K562 (cell line): Measurements from ENCODE around the gene CD320. TPM values are rescaled to one million over a fixed set of nuclear protein-coding genes. Genes with fewer than 3 reads are reported as not detected.

Source experiments
- ARHGAP35 ChIP-seq: fragments of 450-650 bp; IDR thresholded peaks from 2 replicates; pipeline ENCODE4 v1.6.1; 2018; ENCODE audit not compliant: partially characterized antibody
- CLOCK ChIP-seq: fragments of 250-450 bp; sonication (Bioruptor Pico); IDR thresholded peaks from 2 replicates; pipeline ENCODE4 v1.4.0; 2020; ENCODE audit warnings: mild to moderate bottlenecking, moderate library complexity, borderline replicate concordance
- CREB3L1 ChIP-seq: fragments of 450-650 bp; IDR thresholded peaks from 2 replicates; pipeline ENCODE4 v1.6.1; 2014; ENCODE audit warnings: low read depth, mild to moderate bottlenecking, moderate library complexity, borderline replicate concordance
- HNRNPUL1 ChIP-seq: fragments of 200-400 bp; formaldehyde crosslinking; IDR thresholded peaks from 2 replicates; pipeline ENCODE4 v1.6.1; 2017; ENCODE audit warnings: low read length
- MYC ChIP-seq, 2 experiments: fragments of 250-450 bp in 1 of 2; sonication (Bioruptor Pico) in 1 of 2; IDR thresholded peaks; 2 replicates each; pipeline versions ENCODE4 v1.5.1 to v1.6.1; 2012 to 2021; ENCODE audit warnings: low read depth in 2 of 2, borderline replicate concordance in 1 of 2, improper control_type of control experiment in 1 of 2, low read length in 1 of 2, mild to moderate bottlenecking in 1 of 2, moderate library complexity in 1 of 2
- NBN ChIP-seq: fragments of 450-650 bp; IDR thresholded peaks from 2 replicates; pipeline ENCODE4 v1.6.1; 2016; ENCODE audit warnings: low read depth, mild to moderate bottlenecking
- NR2C2 ChIP-seq, 2 experiments: fragments of 200-800 bp in 1 of 2; sonication (Bioruptor generic) in 1 of 2; sonication (generic) in 1 of 2; formaldehyde crosslinking in 1 of 2; IDR thresholded peaks; 2 replicates each; pipeline versions ENCODE4 v1.6.1 to v1.8.0; 2016 to 2022; ENCODE audit warnings: mild to moderate bottlenecking in 1 of 2, missing compliant biosample characterization in 1 of 2, missing genetic modification characterization in 1 of 2, missing genetic modification reagents in 1 of 2
- ZNF695 ChIP-seq: fragments of 450-650 bp; formaldehyde crosslinking; IDR thresholded peaks from 2 replicates; pipeline ENCODE4 v1.4.0; 2020; ENCODE audit warnings: mild to moderate bottlenecking, moderate library complexity
- ZNF764 ChIP-seq: fragments of 250-450 bp; sonication (Bioruptor Pico); IDR thresholded peaks from 2 replicates; pipeline ENCODE4 v1.4.0; 2020; ENCODE audit warnings: low read depth, mild to moderate bottlenecking, moderate library complexity
- polyA plus RNA-seq, 8 experiments: library from polyadenylated mRNA; depleted of rRNA in 4 of 8; stranded (reverse) in 5 of 8; unstranded in 3 of 8; fragments of >200 nt; fragmentation: Nextera tagmentation in 2 of 8; fragmentation: Illumina TruSeq in 1 of 8; extraction: Ambion mirVana in 2 of 8; extraction: Trizol in 1 of 8; gene quantifications; 2 replicates each; pipeline versions ENCODE4 v1.2.1 to v1.2.3, GENCODE V29; 2011 to 2014; ENCODE audit warnings: inconsistent platforms in 1 of 8, missing spikeins in 1 of 8
- total RNA-seq, 7 experiments: library from RNA; depleted of rRNA in 6 of 7; stranded (reverse); fragments of >200 nt in 6 of 7; fragmentation: Illumina TruSeq in 2 of 7; extraction: Trizol in 2 of 7; gene quantifications; 2 replicates each; pipeline versions ENCODE4 v1.2.1 to v1.2.3, GENCODE V29; 2011 to 2021; ENCODE audit warnings: low replicate concordance in 1 of 7
- TF ChIP-seq, protein P1 (sequence below): sonication (generic); formaldehyde crosslinking; IDR thresholded peaks from 2 replicates; pipeline ENCODE4 v1.8.0; 2022; ENCODE audit warnings: mild to moderate bottlenecking, low read depth, missing genetic modification reagents
- TF ChIP-seq, protein P2 (sequence below): sonication (generic); formaldehyde crosslinking; IDR thresholded peaks from 2 replicates; pipeline ENCODE4 v1.8.1; 2023; ENCODE audit warnings: mild to moderate bottlenecking, missing genetic modification reagents
- TF ChIP-seq, protein P3 (sequence below), 2 experiments: fragments of 450-650 bp in 1 of 2; IDR thresholded peaks; 2 replicates each; pipeline ENCODE4 v1.6.1; 2011 to 2017; ENCODE audit warnings: low read depth in 2 of 2, antibody characterized with exemption in 1 of 2, borderline replicate concordance in 1 of 2, low read length in 1 of 2, mild to moderate bottlenecking in 1 of 2, mixed read lengths in 1 of 2; ENCODE audit not compliant: control insufficient read depth in 1 of 2

CD320 gene
- total and polyA plus RNA-seq, 9 of the 15 experiments (the other 6 are each of a cell fraction or from before 2014, with no cell fraction given), result 0.45 to 94.5 (median 34.4) TPM

DNA sequence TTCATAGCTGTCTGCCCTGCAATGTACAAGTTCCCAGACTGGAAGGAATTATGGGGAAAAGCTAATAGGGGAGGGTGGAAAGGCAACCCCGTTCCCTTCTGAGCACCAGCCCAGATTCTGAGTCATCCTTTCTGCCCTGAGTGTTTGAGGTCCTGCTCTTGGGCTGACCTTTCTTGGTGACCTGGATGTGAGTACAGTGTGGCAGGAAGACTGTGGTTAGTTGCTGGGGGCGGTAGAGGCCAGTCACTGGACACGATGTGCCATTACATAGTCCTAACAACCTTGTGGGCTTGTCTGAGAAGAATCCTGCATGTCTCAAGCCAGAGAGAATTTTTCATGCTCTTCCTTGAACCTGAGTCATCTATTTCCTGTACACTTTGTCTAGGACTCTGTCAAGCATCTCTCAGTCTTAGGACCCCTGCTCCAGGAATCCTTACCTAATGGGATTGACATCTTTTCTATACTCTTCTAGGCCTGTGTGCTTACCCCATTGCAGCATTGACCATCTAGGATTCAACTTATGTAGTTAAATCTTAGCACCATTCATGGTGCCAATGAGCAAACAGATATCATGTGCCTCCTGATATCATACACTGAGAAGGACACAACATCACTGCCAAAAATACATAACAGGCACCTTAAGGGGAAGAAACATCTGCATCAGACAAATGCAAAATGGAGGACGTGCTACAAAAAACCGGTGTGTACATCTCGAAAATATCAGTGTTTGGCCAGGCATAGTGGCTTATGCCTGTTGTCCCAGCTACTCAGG lies 47.7 kb upstream of the CD320 start (continued):
- TF ChIP-seq, protein P1, sequence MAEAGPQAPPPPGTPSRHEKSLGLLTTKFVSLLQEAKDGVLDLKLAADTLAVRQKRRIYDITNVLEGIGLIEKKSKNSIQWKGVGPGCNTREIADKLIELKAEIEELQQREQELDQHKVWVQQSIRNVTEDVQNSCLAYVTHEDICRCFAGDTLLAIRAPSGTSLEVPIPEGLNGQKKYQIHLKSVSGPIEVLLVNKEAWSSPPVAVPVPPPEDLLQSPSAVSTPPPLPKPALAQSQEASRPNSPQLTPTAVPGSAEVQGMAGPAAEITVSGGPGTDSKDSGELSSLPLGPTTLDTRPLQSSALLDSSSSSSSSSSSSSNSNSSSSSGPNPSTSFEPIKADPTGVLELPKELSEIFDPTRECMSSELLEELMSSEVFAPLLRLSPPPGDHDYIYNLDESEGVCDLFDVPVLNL, result no peak
- TF ChIP-seq HNRNPUL1 (no peak), NR2C2 (CRISPR knock-in tag; IDR thresholded peaks at IDR 0.05) (no peak), NR2C2 (tag; IDR thresholded peaks at IDR 0.05) (peak; percentile 94), ARHGAP35 (no peak), CREB3L1 (no peak), ZNF695 (CRISPR knock-in tag) (no peak), NBN (peak; percentile 58; the same call in 1 of the 2 replicates), ZNF764 (CRISPR knock-in tag) (no peak), MYC (IDR thresholded peaks at IDR 0.05; ENCODE audit: low read depth, low read length) (no peak), MYC (CRISPR knock-in tag; IDR thresholded peaks at IDR 0.05; ENCODE audit: borderline replicate concordance, low read depth) (no peak), CLOCK (CRISPR knock-in tag) (no peak)
- TF ChIP-seq, protein P2, sequence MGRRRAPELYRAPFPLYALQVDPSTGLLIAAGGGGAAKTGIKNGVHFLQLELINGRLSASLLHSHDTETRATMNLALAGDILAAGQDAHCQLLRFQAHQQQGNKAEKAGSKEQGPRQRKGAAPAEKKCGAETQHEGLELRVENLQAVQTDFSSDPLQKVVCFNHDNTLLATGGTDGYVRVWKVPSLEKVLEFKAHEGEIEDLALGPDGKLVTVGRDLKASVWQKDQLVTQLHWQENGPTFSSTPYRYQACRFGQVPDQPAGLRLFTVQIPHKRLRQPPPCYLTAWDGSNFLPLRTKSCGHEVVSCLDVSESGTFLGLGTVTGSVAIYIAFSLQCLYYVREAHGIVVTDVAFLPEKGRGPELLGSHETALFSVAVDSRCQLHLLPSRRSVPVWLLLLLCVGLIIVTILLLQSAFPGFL (CRISPR knock-in tag), result no peak
- TF ChIP-seq, protein P3, sequence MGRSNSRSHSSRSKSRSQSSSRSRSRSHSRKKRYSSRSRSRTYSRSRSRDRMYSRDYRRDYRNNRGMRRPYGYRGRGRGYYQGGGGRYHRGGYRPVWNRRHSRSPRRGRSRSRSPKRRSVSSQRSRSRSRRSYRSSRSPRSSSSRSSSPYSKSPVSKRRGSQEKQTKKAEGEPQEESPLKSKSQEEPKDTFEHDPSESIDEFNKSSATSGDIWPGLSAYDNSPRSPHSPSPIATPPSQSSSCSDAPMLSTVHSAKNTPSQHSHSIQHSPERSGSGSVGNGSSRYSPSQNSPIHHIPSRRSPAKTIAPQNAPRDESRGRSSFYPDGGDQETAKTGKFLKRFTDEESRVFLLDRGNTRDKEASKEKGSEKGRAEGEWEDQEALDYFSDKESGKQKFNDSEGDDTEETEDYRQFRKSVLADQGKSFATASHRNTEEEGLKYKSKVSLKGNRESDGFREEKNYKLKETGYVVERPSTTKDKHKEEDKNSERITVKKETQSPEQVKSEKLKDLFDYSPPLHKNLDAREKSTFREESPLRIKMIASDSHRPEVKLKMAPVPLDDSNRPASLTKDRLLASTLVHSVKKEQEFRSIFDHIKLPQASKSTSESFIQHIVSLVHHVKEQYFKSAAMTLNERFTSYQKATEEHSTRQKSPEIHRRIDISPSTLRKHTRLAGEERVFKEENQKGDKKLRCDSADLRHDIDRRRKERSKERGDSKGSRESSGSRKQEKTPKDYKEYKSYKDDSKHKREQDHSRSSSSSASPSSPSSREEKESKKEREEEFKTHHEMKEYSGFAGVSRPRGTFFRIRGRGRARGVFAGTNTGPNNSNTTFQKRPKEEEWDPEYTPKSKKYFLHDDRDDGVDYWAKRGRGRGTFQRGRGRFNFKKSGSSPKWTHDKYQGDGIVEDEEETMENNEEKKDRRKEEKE (IDR thresholded peaks at IDR 0.05; ENCODE audit: borderline replicate concordance in 1 of 2, control insufficient read depth in 1 of 2, low read depth in 2 of 2, low read length in 1 of 2), result no peak
